ENCODE data around the gene DUSP5.

DUSP5 gene

DNA sequence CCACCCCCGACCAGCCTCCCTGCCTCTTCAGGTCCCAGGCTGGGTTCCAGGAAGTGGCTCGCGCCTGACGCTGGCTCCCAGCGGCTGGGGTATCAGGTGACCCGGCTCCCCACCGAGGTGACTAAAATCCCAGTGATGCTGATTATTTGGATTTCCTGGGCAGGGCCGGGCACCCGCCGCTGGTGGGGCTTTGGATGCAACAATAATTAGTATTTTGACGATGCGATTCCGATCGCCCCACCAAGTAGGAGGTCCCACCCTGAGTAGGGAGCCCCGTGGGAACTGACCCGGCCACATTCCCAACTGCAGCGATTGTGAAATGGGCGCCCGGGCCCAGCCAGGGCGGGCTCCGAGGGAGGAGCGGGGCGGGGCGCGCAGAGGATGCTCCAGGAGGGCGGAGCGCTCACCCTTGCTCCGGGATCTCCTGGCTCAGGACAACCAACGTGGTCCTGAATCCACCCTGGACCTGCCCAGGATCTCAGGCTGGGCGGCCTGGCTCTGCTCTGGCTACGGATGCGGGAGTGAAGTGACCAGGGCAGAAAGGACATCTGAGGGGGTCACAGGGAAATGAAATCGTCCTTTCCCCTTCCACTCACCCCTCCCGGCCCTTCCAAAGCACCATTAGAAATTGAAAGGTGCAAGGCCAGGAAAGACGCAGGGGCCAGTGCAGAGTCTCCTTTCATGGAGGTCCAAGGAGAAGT lies 32.6 kb downstream of the DUSP5 start:
- no peak for TF ChIP-seq CTCF (IDR thresholded peaks at IDR 0.05)

- TF ChIP-seq CTCF (IDR thresholded peaks at IDR 0.05): no peak
Observed at GRCh38 chr10:110531687-110532086, 34.0 kb downstream of the DUSP5 start.

DNA sequence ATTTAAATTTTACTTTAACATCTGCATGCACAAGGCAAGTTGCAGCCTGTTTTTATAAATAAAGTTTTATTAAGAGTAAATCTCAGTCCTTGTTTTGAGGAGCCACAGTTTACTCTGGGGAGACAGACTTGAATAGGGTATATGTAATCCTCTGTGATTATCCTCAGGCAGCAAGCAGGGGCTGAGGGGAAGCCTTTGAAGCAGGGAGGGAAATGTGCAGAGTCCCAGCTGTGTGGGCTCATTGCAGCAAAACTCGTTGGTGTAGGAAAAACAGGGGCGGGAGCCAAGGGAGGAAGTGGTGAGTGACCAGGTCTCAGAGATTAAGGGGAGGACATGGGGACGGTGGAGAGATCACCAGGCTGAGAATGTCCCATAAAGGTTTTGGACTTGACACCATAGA lies 35.4 kb downstream of the DUSP5 start:
- no peak for TF ChIP-seq CTCF (IDR thresholded peaks at IDR 0.05)

GRCh38 chr10:110534571-110534970 lies 36.9 kb downstream of the DUSP5 start:
- no peak for TF ChIP-seq CTCF (IDR thresholded peaks at IDR 0.05)

GRCh38 chr10:110535958-110536891 lies 38.5 kb downstream of the DUSP5 start:
- TF ChIP-seq CTCF (IDR thresholded peaks at IDR 0.05): no peak

DNA sequence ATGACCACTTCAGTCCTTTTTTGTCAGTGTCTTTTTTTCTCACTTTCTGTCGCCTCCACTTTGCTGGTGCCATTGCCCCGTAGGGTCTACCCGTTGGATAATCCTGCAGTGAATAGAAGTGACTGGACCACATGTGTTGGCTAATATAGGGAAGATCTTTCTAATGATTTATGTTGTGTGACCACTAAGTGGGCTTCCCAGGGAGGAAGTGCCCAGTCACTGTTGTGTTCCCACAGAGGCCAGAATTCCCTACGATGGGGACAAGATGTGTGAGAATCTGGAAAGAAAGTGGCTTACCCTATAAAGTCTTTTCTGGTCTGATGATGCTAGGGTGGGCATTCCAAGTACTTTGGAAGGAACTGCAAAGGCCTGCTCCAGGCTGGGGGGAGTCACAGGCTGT lies 41.4 kb downstream of the DUSP5 start:
- TF ChIP-seq CTCF (IDR thresholded peaks at IDR 0.05): no peak

GRCh38 chr10:110540031-110540430 lies 42.3 kb downstream of the DUSP5 start:
- no peak for TF ChIP-seq CTCF (IDR thresholded peaks at IDR 0.05)

All from LNCAP (cell line).